Endothelial cell of hepatic sinusoid (primary cell): ENCODE results near the gene SCRT2.

Experiments
- in situ Hi-C: cut with HindIII; loops from 2 replicates; pipeline ENCODE4 v1.10.0; 2017; ENCODE audit warnings: low sequenced_read_pairs

SCRT2 gene

DNA sequence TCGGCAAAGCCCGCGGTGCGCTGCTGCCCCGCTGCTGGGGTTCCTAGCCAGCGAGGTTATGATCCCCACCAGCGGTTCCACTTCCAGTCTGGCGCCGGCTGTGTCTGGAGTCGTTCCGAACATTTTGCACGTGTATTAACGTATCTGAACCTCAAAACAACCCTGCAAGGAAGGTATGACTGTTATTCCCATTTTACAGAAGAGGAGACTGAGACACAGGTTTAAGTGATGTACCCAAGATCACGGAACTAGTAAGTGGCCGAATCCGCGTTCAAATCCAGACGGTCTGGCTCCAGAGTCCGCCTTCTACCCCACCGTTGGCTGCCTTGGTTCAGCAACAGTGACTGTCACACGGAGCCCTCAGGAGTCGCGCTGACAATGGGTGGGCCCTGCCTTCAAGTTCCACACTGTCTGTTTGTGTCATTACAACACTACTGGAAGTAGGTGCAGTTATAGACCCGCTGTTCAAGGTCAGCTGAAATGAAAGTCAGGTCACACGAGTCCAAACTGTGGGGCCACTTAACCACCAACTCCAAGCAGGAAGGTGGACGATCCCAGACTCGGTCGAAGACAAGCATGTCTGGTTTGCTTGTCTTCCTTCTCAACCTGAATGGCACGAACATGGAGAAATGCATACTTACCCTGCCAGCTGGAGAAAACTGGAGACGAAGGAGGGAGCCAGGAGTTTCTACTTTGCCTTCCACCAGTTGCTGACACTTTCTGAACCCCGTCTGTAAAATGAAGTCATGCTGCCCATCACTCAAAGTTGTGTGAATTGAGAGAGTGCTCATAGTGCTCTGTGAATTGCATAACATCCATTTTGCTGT lies 21.8 kb downstream of the SCRT2 start:
- in situ Hi-C loops, result no loop called here

DNA sequence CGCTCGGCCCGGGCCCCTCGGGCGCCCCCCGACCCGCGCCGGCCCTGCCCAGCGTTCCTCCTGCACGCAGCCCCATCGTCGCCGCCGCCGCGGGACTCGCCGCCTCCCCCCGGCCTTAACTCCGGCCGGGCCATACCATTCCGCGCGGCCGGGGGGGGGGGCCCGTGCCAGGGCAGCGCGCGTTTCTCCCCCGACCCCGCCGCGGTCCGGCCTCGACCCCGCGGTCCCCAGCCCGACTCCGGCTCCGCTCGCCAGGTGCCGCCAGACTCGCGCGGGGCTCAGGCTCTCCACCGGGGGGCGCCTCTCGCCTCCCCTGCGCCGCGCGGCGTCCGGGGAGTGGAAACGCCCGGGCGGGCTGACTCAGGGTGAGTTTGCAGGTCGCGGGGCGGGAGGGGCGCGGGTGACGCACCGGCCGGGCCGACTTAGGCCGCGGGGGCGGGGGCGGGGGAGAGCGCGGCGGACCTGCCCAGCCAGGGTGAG lies 22.5 kb downstream of the SCRT2 start, which contains the start of gene SRXN1:
SRXN1 (minus strand) TSS at position 91 of the 480 bp plus-strand sequence; CDS start at position 76, 15 bp downstream.
- in situ Hi-C loops, result no loop called here

GRCh38 chr20:652615-653109 lies 22.9 kb downstream of the SCRT2 start:
- in situ Hi-C loops, result no loop called here

- in situ Hi-C loops, result no loop called here
Measured at GRCh38 chr20:651713-652614, 23.6 kb downstream of the SCRT2 start.

DNA sequence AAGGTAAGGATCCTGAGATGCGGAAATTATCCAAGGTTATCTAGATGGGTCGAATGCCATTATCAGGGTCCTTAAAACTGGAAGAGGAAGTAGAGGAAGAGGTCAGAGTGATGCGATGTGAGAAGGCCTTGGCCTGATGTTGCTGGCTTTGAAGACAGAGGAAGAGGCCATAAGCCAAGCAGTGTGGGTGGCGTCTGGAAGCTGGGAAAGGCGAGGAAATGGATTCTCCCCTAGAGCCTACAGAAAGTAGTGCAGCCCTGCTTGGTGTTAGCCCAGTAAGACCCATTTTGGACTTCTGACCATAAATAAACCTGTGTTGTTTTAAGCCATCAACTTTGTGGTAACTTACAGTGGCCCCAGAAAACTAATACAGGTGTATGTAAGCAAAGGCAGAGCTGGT lies 24.6 kb downstream of the SCRT2 start:
- in situ Hi-C loops, result no loop called here

- in situ Hi-C loops, result no loop called here
Measured at GRCh38 chr20:650281-650680, 25.3 kb downstream of the SCRT2 start.

DNA sequence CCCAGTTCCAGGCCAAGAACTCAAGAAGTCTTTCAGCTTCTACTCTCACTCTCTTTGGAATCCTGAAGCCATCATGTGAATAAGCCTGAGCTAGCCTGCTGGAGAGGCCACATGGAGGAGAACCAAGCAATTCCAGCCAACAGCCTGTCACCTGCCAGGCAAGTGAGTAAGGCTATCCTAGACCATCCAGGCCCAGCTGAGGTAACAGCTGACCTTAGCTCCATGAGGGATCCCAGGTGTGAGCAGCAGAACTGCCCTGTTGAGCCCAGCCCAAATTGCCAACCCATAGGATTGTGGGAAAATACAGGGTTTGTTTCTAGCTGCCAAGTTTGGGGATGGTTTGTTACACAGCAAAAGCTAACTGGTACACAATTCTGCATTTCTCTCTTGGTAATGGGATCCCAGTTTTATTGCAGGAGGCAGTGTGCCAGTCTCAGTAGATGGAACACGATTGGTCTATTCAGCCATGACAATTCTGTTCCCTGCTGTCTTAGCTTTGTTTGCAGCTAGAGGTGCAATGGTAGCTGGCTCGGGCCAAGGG lies 28.1 kb downstream of the SCRT2 start:
- in situ Hi-C loops, result loop anchor here (5.0 to 10.0 kb wide), 4 partner anchors 45 to 383 kb away; partner anchors contain the start of gene CSNK2A1

GRCh38 chr20:646868-647233 lies 28.8 kb downstream of the SCRT2 start:
- in situ Hi-C loops, result loop anchor here (5.0 to 10.0 kb wide), 4 partner anchors 45 to 382 kb away; partner anchors contain the start of gene CSNK2A1

DNA sequence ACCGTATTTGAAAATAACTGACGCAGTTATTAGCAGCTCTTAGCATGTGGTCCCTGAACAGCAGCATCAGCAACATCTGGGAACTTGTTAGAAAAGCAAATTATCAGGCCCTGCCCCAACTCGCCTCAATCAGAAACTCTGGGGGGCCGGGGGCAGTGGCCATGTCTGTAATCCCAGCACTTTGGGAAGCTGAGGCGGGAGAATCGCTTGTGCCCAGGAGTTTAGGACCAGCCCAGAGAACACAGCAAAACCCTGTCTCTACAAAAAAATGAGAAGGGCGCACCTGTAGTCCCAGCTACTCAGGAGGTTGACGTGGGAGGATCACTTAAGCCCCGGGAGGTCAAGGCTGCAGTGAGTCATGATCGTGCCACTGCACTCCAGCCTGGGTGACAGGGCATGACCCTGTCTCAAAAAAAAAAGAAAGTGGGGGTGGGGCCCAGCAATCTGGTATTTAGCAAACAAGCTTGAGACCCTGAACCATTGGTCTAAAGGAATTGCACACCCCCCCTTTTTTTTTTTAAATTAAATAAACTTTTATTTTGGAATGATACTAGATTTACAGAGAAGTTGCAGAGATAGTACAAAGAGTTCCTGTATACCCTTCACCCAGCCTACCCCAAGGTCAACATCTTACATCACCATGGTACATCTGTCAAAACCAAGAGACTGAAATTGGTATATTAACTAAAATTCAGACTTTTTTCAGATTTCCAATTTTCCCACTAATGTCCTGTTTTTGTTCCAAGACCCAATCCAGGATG lies 29.3 kb downstream of the SCRT2 start:
- in situ Hi-C loops, result loop anchor here (5.0 to 10.0 kb wide), 4 partner anchors 44 to 381 kb away; partner anchors contain the start of gene CSNK2A1

DNA sequence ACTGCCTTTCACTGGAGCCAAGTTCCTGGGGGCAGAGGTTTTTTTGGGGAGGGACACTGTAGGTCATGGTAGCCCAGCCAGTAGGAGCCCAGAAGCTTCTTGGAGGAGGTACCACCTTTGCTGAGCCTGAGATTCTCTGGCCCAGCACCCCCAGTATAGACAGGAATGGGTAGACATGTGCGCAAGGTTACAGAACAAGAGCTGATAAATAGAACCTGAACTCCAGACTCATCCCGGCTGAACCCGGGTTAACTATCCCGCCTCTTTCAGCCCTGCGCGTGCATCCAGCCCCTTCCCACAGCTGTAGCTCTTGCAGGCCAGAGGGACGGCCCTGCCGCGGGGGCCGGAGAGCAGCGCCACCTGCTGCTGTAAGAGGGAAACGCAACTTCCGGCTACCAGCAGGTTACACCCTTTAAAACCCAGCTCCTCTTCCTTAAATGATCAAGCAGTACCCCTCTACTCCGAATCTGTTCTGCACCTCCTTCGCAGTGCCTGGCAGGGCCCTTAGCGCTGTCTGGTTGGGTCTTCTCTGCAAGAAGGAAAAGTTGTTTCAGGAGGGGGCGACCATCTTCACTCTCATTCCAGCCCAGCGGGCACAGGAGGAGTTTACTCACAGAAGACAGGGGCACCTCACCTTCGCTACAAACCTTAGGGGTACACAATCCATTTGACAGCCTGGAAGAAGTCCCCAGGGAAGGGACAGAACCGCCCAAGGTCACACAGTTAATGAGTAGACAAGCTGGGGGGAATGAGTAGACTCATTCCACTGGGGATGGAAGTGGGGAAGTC lies 30.1 kb downstream of the SCRT2 start:
- in situ Hi-C loops, result loop anchor here (5.0 to 10.0 kb wide), 4 partner anchors 43 to 381 kb away; partner anchors contain the start of gene CSNK2A1

DNA sequence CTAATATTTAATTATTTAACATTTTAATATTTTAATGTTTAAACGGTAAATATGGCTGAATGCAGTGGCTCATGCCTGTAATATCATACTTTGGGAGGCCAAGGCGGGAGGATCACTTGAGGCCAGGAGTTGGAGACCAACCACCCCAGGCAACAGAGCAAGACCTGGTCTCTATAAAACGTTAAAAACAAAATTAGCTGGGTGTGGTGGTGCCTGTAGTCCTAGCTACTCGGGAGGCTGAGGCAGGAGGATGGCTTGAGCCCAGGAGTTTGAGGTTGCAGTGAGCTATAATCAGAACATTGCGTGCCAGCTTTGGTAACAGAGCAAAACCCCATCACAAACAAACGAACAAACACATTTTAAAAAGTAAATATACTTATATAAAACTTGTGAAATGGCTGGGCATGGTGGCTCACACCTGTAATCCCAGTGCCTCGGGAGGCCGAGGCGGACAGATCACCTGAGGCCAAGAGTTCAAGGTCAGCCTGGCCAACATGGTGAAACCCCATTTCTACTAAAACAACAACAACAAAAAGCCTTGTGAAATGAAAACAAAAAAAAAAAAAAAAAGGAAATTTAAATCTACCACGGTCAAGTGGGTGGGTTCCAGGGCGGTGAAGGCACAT lies 30.8 kb downstream of the SCRT2 start:
- in situ Hi-C loops, result loop anchor here (5.0 to 10.0 kb wide), 4 partner anchors 43 to 380 kb away; partner anchors contain the start of gene CSNK2A1

DNA sequence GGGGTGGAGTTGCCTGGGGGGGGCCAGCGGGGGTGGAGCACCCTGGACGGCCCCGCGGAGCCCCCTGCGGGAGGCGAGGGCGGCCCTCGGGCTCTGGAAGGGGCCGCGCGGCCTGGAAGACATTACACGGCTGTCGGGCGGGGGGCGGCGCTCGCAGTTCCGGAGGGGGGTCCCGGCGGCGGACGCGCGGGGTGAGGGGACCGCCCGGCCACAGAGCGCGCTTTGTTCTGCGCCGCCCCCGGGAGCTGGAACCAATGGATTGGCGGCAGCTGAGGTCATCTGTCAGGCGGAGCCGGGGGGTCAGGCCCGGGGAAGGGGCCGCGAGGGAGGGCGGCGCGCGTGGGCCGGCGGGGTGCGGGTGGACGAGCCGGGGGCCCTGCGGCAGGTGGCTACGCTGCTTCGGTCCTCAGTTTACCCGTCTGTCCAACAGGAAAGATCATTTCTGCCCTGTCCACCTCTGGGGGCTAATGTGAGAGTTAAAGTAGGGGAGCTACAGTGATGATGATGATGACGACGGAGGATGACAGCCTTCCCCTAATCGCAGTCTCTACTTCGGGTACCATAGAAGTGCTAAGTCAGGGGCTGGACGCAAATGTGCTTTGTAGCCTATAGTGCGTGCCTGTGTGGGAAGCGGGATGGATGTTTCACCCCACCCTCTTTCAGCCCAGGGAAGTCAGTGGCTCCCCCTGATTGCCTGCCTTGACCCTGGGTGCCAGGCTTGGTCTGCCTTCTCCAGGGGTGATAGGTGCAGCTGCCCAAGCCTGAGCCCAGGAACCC lies 33.0 kb downstream of the SCRT2 start:
- in situ Hi-C loops, result loop anchor here (10.0 kb wide), 1 partner anchor 378 kb away; no protein-coding TSS in a partner anchor

GRCh38 chr20:642013-642397 lies 33.6 kb downstream of the SCRT2 start:
- in situ Hi-C loops, result loop anchor here (10.0 kb wide), 1 partner anchor 377 kb away; no protein-coding TSS in a partner anchor

GRCh38 chr20:641516-641875 lies 34.1 kb downstream of the SCRT2 start:
- in situ Hi-C loops, result loop anchor here (10.0 kb wide), 1 partner anchor 377 kb away; no protein-coding TSS in a partner anchor

GRCh38 chr20:640674-641515 lies 34.7 kb downstream of the SCRT2 start:
- in situ Hi-C loops, result loop anchor here (10.0 kb wide), 1 partner anchor 376 kb away; no protein-coding TSS in a partner anchor

- in situ Hi-C loops, result no loop called here
Measured at GRCh38 chr20:638579-638978, 37.0 kb downstream of the SCRT2 start.

- in situ Hi-C loops, result no loop called here
Measured at GRCh38 chr20:637559-637958, 38.0 kb downstream of the SCRT2 start.
